ENCODE data around the gene GLP2R. TPM values are rescaled to one million over a fixed set of nuclear protein-coding genes. Genes with fewer than 3 reads are reported as not detected.

GLP2R gene
- total RNA-seq, 1 experiment from 2014 or later, result 0.22 TPM

- no peaks in the 10 kb centered on the region for H4K20me1 ChIP-seq (ENCODE audit: low read length)
- no peak overlapping the region for H3K4me3 ChIP-seq (ENCODE audit: low read length)
- H3K9me2 ChIP-seq (replicated peaks; ENCODE audit: low read length), result no peaks in the 10 kb centered on the region
- no peak for DNase-seq
- ATAC-seq, result no peak
- H3K4me1 ChIP-seq (ENCODE audit: insufficient read depth, low read length), result no peaks in the 10 kb centered on the region
- no peak for TF ChIP-seq EZH2phosphoT487 (IDR thresholded peaks at IDR 0.05; ENCODE audit: borderline replicate concordance, low read length)
- no peak for TF ChIP-seq EZH2 (IDR thresholded peaks at IDR 0.05; ENCODE audit: low read length, unreplicated experiment)
- TF ChIP-seq CTCF (conservative IDR thresholded peaks at IDR 0.05; ENCODE audit: low read depth, low read length), result no peak
- H3K36me3 ChIP-seq (ENCODE audit: low read depth, low read length), result no peaks in the 10 kb centered on the region
- no peak overlapping the region for H2AFZ ChIP-seq (ENCODE audit: low read length)
- H3K27me3 ChIP-seq (ENCODE audit: low read length), result no peaks in the 10 kb centered on the region
- intact Hi-C loops (cut with micrococcal nuclease), result no loop called here
- no peak overlapping the region for H3K9ac ChIP-seq (ENCODE audit: low read length)
- H3K79me2 ChIP-seq (ENCODE audit: low read length), result no peaks in the 10 kb centered on the region
- H3K27ac ChIP-seq (ENCODE audit: low read length), result no peak overlapping the region
- no peaks in the 10 kb centered on the region for H3F3A ChIP-seq (ENCODE audit: low read length, unreplicated experiment)
- CTCF ChIA-PET, result no interaction called here
- no TSS peak for BruUV-seq (replicated peaks)
- H3K9me3 ChIP-seq (ENCODE audit: low read length), result no peaks in the 10 kb centered on the region
- H3K4me2 ChIP-seq (ENCODE audit: low read length), result no peak overlapping the region
- POLR2A ChIA-PET (ENCODE audit: unreplicated experiment), result no interaction called here
These were observed 28.5 kb downstream of the GLP2R start for GRCh38 chr17:9854255-9854654.

DNA sequence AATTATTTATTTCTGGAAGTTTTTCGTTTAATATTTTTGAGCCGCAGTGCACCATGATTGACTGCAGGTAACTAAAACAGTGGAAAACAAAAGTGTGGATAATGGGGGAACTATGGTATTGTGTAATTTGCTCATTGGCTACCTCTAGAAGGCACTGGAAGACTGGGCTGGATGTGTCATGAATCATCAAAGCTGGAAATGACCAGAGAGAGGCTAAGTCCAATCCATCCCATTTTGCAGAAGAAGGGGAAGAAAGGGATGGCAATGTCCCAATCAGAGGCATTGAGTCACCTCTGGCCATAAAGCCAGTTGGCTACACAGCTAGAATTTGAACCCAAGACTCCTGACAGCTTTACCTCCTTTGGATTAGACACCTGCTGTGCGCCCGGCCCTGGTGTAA lies 29.3 kb downstream of the GLP2R start:
- Histone ChIP-seq H3K79me2 (ENCODE audit: low read length) (no peaks in the 10 kb centered on the region), H3K4me3 (ENCODE audit: low read length) (no peak overlapping the region), H3K4me1 (ENCODE audit: insufficient read depth, low read length) (no peaks in the 10 kb centered on the region), H3K9me2 (replicated peaks; ENCODE audit: low read length) (no peaks in the 10 kb centered on the region), H3F3A (ENCODE audit: low read length, unreplicated experiment) (no peaks in the 10 kb centered on the region), H4K20me1 (ENCODE audit: low read length) (no peaks in the 10 kb centered on the region), H3K4me2 (ENCODE audit: low read length) (no peak overlapping the region), H3K27me3 (ENCODE audit: low read length) (no peaks in the 10 kb centered on the region), H2AFZ (ENCODE audit: low read length) (no peak overlapping the region), H3K36me3 (ENCODE audit: low read depth, low read length) (no peaks in the 10 kb centered on the region), H3K9me3 (ENCODE audit: low read length) (no peaks in the 10 kb centered on the region), H3K27ac (ENCODE audit: low read length) (no peak overlapping the region), H3K9ac (ENCODE audit: low read length) (no peak overlapping the region)
- ChIA-PET POLR2A (ENCODE audit: unreplicated experiment) (no interaction called here), CTCF (no interaction called here)
- intact Hi-C loops (cut with micrococcal nuclease), result no loop called here
- BruUV-seq (replicated peaks), result no TSS peak
- ATAC-seq (no peak), DNase-seq (no peak)
- TF ChIP-seq EZH2 (IDR thresholded peaks at IDR 0.05; ENCODE audit: low read length, unreplicated experiment), result no peak
- TF ChIP-seq EZH2phosphoT487 (IDR thresholded peaks at IDR 0.05; ENCODE audit: borderline replicate concordance, low read length), result no peak
- TF ChIP-seq CTCF (conservative IDR thresholded peaks at IDR 0.05; ENCODE audit: low read depth, low read length), result no peak

GRCh38 chr17:9859781-9860180 lies 34.1 kb downstream of the GLP2R start:
- CTCF ChIA-PET, result no interaction called here
- Histone ChIP-seq H3K4me2 (ENCODE audit: low read length) (no peak overlapping the region), H3K9me2 (replicated peaks; ENCODE audit: low read length) (no peaks in the 10 kb centered on the region), H2AFZ (ENCODE audit: low read length) (no peak overlapping the region), H3K4me1 (ENCODE audit: insufficient read depth, low read length) (no peaks in the 10 kb centered on the region), H3F3A (ENCODE audit: low read length, unreplicated experiment) (no peaks in the 10 kb centered on the region), H3K9me3 (ENCODE audit: low read length) (no peaks in the 10 kb centered on the region), H3K27me3 (ENCODE audit: low read length) (no peaks in the 10 kb centered on the region), H3K9ac (ENCODE audit: low read length) (no peak overlapping the region), H3K79me2 (ENCODE audit: low read length) (no peaks in the 10 kb centered on the region), H4K20me1 (ENCODE audit: low read length) (no peaks in the 10 kb centered on the region), H3K27ac (ENCODE audit: low read length) (no peak overlapping the region), H3K4me3 (ENCODE audit: low read length) (no peak overlapping the region), H3K36me3 (ENCODE audit: low read depth, low read length) (no peaks in the 10 kb centered on the region)
- ATAC-seq (no peak), DNase-seq (no peak)
- BruUV-seq (replicated peaks), result no TSS peak
- intact Hi-C loops (cut with micrococcal nuclease), result no loop called here
- TF ChIP-seq CTCF (conservative IDR thresholded peaks at IDR 0.05; ENCODE audit: low read depth, low read length), result no peak
- TF ChIP-seq EZH2phosphoT487 (IDR thresholded peaks at IDR 0.05; ENCODE audit: borderline replicate concordance, low read length), result no peak
- no peak for TF ChIP-seq EZH2 (IDR thresholded peaks at IDR 0.05; ENCODE audit: low read length, unreplicated experiment)
- POLR2A ChIA-PET (ENCODE audit: unreplicated experiment), result no interaction called here

All from PC-3 (cell line).